ENCODE results near the gene CST3. TPM values are rescaled to one million over a fixed set of nuclear protein-coding genes. Genes with fewer than 3 reads are reported as not detected.
"Not testable (repeated sequence)": the region's sequence is repeated elsewhere in the genome, so short reads cannot be mapped to it uniquely, and the experiment has no call there.

The CST3 gene
- polyA plus RNA-seq, 1 experiment = 458 TPM

DNA sequence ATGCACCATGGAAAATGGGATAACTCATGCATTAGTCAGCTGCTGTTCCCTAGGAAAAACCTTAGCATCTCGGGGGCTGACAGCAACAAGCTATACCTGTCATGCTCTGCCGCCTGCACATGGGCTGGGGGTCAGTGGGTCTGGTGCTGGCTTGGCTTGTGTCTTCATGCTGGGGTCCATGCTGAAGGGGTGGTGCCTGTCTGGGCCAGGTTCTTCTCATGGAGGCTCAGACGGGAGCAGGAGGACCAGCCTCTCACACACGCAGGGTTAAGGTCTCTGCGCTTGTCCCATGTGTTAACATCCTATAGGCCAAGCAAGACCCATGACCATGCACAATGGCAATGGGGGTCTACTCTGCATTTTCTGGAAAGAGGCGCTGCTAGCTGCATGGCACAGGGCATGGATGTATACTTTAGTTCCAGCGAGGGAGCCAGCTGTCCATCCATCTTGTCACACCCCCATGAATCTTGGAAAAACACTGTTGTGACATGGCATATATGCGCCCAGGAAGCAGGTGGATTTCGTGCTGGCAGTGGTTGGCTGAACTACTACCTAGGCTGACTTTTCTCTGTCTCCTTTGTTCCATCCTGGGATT, 24.6 kb upstream of the CST3 start:
- POLR2A ChIA-PET = no interaction called here

DNA sequence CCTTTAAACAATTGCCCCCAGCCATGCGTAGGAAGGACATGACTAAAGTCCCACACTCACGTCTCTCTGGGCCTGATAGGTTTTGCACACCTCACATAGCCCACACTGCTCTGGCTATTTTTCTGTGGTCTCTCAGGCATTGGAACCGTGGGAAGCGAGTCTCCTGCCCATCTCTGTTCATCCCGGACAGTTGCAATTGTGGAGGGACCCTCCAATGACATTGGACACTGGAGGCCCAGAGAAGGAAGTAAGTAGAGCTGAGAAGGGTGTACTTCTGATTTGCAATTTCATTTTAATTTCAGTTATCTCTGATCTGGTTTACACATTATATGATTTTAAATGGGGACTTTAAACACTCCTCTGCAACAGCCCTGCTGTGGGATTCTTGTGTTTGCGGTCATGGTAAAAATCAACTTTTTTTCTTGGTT, 23.3 kb upstream of the CST3 start:
- Histone ChIP-seq H3K36me3 (ENCODE audit: control insufficient read depth, insufficient read depth, low read length) (no peaks in the 10 kb centered on the region), H3K4me3 (ENCODE audit: low read depth, low read length) (no peak overlapping the region), H3K27me3 (ENCODE audit: control insufficient read depth, insufficient read depth, low read length) (0 out of 2 replicates have a peak, but pooled peaks cover 2% of the 10 kb centered on the region)
- CTCF ChIA-PET = interaction anchor here (4.1 kb wide), 1 partner anchor 8 kb away, joined by 15 read pairs; no protein-coding TSS in a partner anchor
- no peak for DNase-seq (ENCODE audit: low read depth)
- POLR2A ChIA-PET = no interaction called here
- TF ChIP-seq, protein P1, sequence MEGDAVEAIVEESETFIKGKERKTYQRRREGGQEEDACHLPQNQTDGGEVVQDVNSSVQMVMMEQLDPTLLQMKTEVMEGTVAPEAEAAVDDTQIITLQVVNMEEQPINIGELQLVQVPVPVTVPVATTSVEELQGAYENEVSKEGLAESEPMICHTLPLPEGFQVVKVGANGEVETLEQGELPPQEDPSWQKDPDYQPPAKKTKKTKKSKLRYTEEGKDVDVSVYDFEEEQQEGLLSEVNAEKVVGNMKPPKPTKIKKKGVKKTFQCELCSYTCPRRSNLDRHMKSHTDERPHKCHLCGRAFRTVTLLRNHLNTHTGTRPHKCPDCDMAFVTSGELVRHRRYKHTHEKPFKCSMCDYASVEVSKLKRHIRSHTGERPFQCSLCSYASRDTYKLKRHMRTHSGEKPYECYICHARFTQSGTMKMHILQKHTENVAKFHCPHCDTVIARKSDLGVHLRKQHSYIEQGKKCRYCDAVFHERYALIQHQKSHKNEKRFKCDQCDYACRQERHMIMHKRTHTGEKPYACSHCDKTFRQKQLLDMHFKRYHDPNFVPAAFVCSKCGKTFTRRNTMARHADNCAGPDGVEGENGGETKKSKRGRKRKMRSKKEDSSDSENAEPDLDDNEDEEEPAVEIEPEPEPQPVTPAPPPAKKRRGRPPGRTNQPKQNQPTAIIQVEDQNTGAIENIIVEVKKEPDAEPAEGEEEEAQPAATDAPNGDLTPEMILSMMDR (IDR thresholded peaks at IDR 0.05; ENCODE audit: insufficient read depth, low read depth, low read length) = no peak

More for the DNA sequence above, 24.6 kb upstream of the CST3 start:
- Histone ChIP-seq H3K27me3 (ENCODE audit: control insufficient read depth, insufficient read depth, low read length) (0 out of 2 replicates have a peak, but pooled peaks cover 2% of the 10 kb centered on the region), H3K36me3 (ENCODE audit: control insufficient read depth, insufficient read depth, low read length) (no peaks in the 10 kb centered on the region), H3K4me3 (ENCODE audit: low read depth, low read length) (no peak overlapping the region)
- TF ChIP-seq, protein P1 (IDR thresholded peaks at IDR 0.05; ENCODE audit: insufficient read depth, low read depth, low read length) = no peak
- CTCF ChIA-PET = interaction anchor here (1.3 kb wide), 1 partner anchor 10 kb away, joined by 3 read pairs; no protein-coding TSS in a partner anchor
- no peak for DNase-seq (ENCODE audit: low read depth)

DNA sequence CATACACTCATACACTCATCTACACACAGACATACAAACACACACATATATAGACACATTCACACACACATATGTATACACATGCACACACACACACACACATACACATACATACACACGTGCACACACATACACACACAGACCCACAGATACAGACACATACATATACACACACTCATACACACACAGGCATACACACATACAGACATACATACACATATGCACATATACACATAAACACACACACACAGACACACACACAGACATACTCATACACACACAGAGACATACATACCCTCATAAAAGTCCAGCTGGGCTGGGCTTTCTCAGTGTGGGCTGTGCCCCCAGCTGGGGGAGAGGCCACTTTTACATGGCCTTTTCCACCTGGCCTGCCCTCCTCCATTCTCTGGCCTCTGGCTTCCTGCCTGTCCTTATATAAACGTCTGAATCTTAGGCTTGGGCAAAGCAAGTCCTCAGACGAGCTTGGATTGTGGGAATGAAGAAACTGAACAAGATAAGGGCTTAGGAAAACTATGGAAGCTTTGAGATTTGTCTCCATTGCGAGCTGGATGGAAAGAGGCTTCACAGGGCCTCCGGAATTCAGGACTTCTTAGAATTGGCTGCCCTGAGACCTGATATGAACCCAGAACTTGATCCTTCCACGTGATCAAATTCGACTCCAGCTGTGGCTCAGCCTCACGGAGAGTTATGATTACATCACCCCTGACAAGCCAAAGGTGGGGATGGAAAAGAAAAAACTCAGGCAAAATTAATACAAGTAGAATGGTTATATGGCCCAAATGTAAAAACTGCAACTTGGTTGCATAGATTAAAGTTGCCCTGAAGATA, 22.5 kb upstream of the CST3 start:
- CTCF ChIA-PET = interaction anchor here (4.1 kb wide), 1 partner anchor 9 kb away, joined by 15 read pairs; no protein-coding TSS in a partner anchor

GRCh38 chr20:23659610-23659988, 21.8 kb upstream of the CST3 start:
- POLR2A ChIA-PET; H3K36me3 ChIP-seq (ENCODE audit: control insufficient read depth, insufficient read depth, low read length); DNase-seq (ENCODE audit: low read depth): not testable (repeated sequence)

More for the DNA sequence above, 22.5 kb upstream of the CST3 start:
- Histone ChIP-seq H3K4me3 (ENCODE audit: low read depth, low read length) (no peak overlapping the region), H3K27me3 (ENCODE audit: control insufficient read depth, insufficient read depth, low read length) (0 out of 2 replicates have a peak, but pooled peaks cover 2% of the 10 kb centered on the region), H3K36me3 (ENCODE audit: control insufficient read depth, insufficient read depth, low read length) (no peaks in the 10 kb centered on the region)
- POLR2A ChIA-PET = no interaction called here
- no peak for DNase-seq (ENCODE audit: low read depth)
- TF ChIP-seq, protein P1 (IDR thresholded peaks at IDR 0.05; ENCODE audit: insufficient read depth, low read depth, low read length) = no peak

GRCh38 chr20:23658989-23659609, 21.3 kb upstream of the CST3 start:
- Histone ChIP-seq H3K27me3 (ENCODE audit: control insufficient read depth, insufficient read depth, low read length) (0 out of 2 replicates have a peak, but pooled peaks cover 1% of the 10 kb centered on the region), H3K36me3 (ENCODE audit: control insufficient read depth, insufficient read depth, low read length) (no peaks in the 10 kb centered on the region), H3K4me3 (ENCODE audit: low read depth, low read length) (no peak overlapping the region)
- DNase-seq (ENCODE audit: low read depth) = no peak
- CTCF ChIA-PET = interaction anchor here (4.1 kb wide), 1 partner anchor 10 kb away, joined by 15 read pairs; no protein-coding TSS in a partner anchor
- POLR2A ChIA-PET = no interaction called here
- TF ChIP-seq, protein P1 (IDR thresholded peaks at IDR 0.05; ENCODE audit: insufficient read depth, low read depth, low read length) = no peak

More at GRCh38 chr20:23659610-23659988, 21.8 kb upstream of the CST3 start:
- H3K4me3 ChIP-seq (ENCODE audit: low read depth, low read length); H3K27me3 ChIP-seq (ENCODE audit: control insufficient read depth, insufficient read depth, low read length): not testable (repeated sequence)
- CTCF ChIA-PET = interaction anchor here (4.1 kb wide), 1 partner anchor 9 kb away, joined by 15 read pairs; no protein-coding TSS in a partner anchor
